Upper lobe of left lung (tissue), 4 donors: ENCODE measurements around the gene SCN5A.

Source experiments
- POLR2A ChIP-seq, 4 donors: fragments of 450-650 bp; IDR thresholded peaks; one replicate each; pipeline ENCODE4 v1.5.1; 2016 to 2017; ENCODE audit warnings: antibody characterized with exemption in 4 of 4, mild to moderate bottlenecking in 2 of 4
- POLR2AphosphoS5 ChIP-seq, 2 donors: sonication (generic); formaldehyde crosslinking; IDR thresholded peaks; one replicate each; pipeline ENCODE4 v1.5.1; 2017; ENCODE audit warnings: antibody characterized with exemption in 2 of 2
- TF ChIP-seq, protein P1 (sequence below), 6 experiments: fragments of 450-650 bp in 4 of 6; fragments of 200-600 bp in 2 of 6; sonication (generic) in 2 of 6; IDR thresholded peaks; one replicate each; pipeline ENCODE4 v1.5.1; 2016 to 2019; ENCODE audit warnings: antibody characterized with exemption in 6 of 6

DNA sequence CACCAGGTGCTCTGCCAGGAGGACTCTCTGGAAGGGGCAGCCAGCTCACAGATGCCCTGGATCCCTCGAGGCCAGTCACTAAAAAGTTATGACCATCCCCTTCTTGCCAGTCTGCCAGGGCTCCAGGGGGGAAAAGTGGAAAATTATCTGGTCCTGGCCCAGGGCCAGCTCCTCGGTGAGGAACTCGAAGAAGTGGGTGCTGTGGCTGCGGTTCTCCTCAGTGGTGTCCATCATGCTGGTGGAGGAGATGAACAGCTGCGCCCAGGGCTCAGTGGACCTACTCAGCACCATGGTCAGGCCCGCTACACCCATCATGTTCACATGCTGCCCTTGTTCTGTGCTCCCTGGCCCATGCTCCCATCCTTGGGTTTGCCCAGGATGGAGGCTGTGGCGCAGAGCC is 134.1 kb downstream of the SCN5A start:
- TF ChIP-seq, protein P1, sequence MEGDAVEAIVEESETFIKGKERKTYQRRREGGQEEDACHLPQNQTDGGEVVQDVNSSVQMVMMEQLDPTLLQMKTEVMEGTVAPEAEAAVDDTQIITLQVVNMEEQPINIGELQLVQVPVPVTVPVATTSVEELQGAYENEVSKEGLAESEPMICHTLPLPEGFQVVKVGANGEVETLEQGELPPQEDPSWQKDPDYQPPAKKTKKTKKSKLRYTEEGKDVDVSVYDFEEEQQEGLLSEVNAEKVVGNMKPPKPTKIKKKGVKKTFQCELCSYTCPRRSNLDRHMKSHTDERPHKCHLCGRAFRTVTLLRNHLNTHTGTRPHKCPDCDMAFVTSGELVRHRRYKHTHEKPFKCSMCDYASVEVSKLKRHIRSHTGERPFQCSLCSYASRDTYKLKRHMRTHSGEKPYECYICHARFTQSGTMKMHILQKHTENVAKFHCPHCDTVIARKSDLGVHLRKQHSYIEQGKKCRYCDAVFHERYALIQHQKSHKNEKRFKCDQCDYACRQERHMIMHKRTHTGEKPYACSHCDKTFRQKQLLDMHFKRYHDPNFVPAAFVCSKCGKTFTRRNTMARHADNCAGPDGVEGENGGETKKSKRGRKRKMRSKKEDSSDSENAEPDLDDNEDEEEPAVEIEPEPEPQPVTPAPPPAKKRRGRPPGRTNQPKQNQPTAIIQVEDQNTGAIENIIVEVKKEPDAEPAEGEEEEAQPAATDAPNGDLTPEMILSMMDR (IDR thresholded peaks at IDR 0.05), result no peak
- TF ChIP-seq POLR2A (IDR thresholded peaks at IDR 0.05) (no peak), POLR2AphosphoS5 (IDR thresholded peaks at IDR 0.05) (no peak)
